Dermis microvascular lymphatic vessel endothelial cell (primary cell): ENCODE data around the gene GAB1. TPM values are rescaled to one million over a fixed set of nuclear protein-coding genes. Genes with fewer than 3 reads are reported as not detected.
A peak's percentile ranks its signal among the peaks of the same experiment; 100 is the strongest.

Experiments
- DNase-seq, 2 donors: peaks; one replicate each; pipeline versions ENCODE4 v3.0.0 to v3.0.0-alpha.2; 2010; ENCODE audit warnings: low read depth in 2 of 2
- total RNA-seq: library from RNA; depleted of rRNA; stranded (reverse); fragments of >200 nt; gene quantifications from 2 replicates; pipeline ENCODE4 v1.2.1, GENCODE V29; 2014

Gene GAB1
- 10.1 and 16.8 TPM in 2 replicates for total RNA-seq

- peak; percentile 81 to 88 for DNase-seq
Observed at GRCh38 chr4:143336781-143337599, at the start of gene GAB1. Gene GAB1, plus strand, starts transcription at chr4:143336876. Its CDS starts 313 bp downstream, at chr4:143337189.

- no peak for DNase-seq
Observed at GRCh38 chr4:143287572-143287923, 49.1 kb upstream of the GAB1 start.

- no peak for DNase-seq
Observed at GRCh38 chr4:143288171-143288570, 48.5 kb upstream of the GAB1 start.

- no peak for DNase-seq
Observed at GRCh38 chr4:143289370-143289769, 47.3 kb upstream of the GAB1 start.

- DNase-seq, result no peak
Observed at GRCh38 chr4:143291314-143291713, 45.4 kb upstream of the GAB1 start.

GRCh38 chr4:143292858-143293257 lies 43.8 kb upstream of the GAB1 start:
- no peak for DNase-seq

- no peak for DNase-seq
Observed at GRCh38 chr4:143294310-143294709, 42.4 kb upstream of the GAB1 start.

- no peak for DNase-seq
Observed at GRCh38 chr4:143294710-143295275, 41.9 kb upstream of the GAB1 start.

- DNase-seq, result no peak
Observed at GRCh38 chr4:143296397-143297067, 40.1 kb upstream of the GAB1 start.

- no peak for DNase-seq
Observed at GRCh38 chr4:143300860-143301259, 35.8 kb upstream of the GAB1 start.

GRCh38 chr4:143302536-143302935 lies 34.1 kb upstream of the GAB1 start:
- DNase-seq, result peak; percentile 10 to 30

- no peak for DNase-seq
Observed at GRCh38 chr4:143306788-143307187, 29.9 kb upstream of the GAB1 start.

- no peak for DNase-seq
Observed at GRCh38 chr4:143307531-143307930, 29.1 kb upstream of the GAB1 start.

- DNase-seq, result no peak
Observed at GRCh38 chr4:143308377-143308776, 28.3 kb upstream of the GAB1 start.

GRCh38 chr4:143311924-143312323 lies 24.8 kb upstream of the GAB1 start:
- no peak for DNase-seq

- no peak for DNase-seq
Observed at GRCh38 chr4:143313521-143313920, 23.2 kb upstream of the GAB1 start.

- no peak for DNase-seq
Observed at GRCh38 chr4:143313996-143314395, 22.7 kb upstream of the GAB1 start.

GRCh38 chr4:143320113-143320512 lies 16.6 kb upstream of the GAB1 start:
- no peak for DNase-seq

GRCh38 chr4:143326735-143327134 lies 9.9 kb upstream of the GAB1 start:
- DNase-seq, result no peak

GRCh38 chr4:143329985-143330384 lies 6.7 kb upstream of the GAB1 start:
- DNase-seq, result no peak

- peak; percentile 71 to 90 for DNase-seq
Observed at GRCh38 chr4:143335979-143336780, 496 bp upstream of the GAB1 start.
